Stimulated activated CD8-positive, alpha-beta memory T cell treated with anti-CD3 and anti-CD28 coated beads, Interleukin-4, amount 100 ng/mL, for 48 hours (primary cell): ENCODE measurements around the gene ARMC3.

Experiments used
- DNase-seq: peaks from one replicate; pipeline ENCODE4 v3.0.0-alpha.2; 2020

The ARMC3 gene

GRCh38 chr10:22997096-22997495, 69.2 kb downstream of the ARMC3 start:
- no peak for DNase-seq

- DNase-seq = no peak
Measured at GRCh38 chr10:22998091-22998490, 70.2 kb downstream of the ARMC3 start.

- no peak for DNase-seq
Measured at GRCh38 chr10:22999942-23000341, 72.1 kb downstream of the ARMC3 start.

- no peak for DNase-seq
Measured at GRCh38 chr10:23001901-23002516, 74.2 kb downstream of the ARMC3 start.

GRCh38 chr10:23005150-23005549, 77.3 kb downstream of the ARMC3 start:
- no peak for DNase-seq

GRCh38 chr10:23013581-23014335, 85.9 kb downstream of the ARMC3 start:
- DNase-seq = no peak

GRCh38 chr10:23015021-23015707, 87.3 kb downstream of the ARMC3 start:
- no peak for DNase-seq

GRCh38 chr10:23016636-23017035, 88.8 kb downstream of the ARMC3 start:
- no peak for DNase-seq

GRCh38 chr10:23019633-23020032, 91.8 kb downstream of the ARMC3 start:
- no peak for DNase-seq

GRCh38 chr10:23021430-23021829, 93.6 kb downstream of the ARMC3 start:
- no peak for DNase-seq

- no peak for DNase-seq
Measured at GRCh38 chr10:23024002-23024401, 96.1 kb downstream of the ARMC3 start.

GRCh38 chr10:23031318-23031717, 103.5 kb downstream of the ARMC3 start:
- no peak for DNase-seq

- no peak for DNase-seq
Measured at GRCh38 chr10:23034790-23035189, 106.9 kb downstream of the ARMC3 start.

GRCh38 chr10:23035569-23035968, 107.7 kb downstream of the ARMC3 start:
- DNase-seq = no peak

GRCh38 chr10:23037152-23037551, 109.3 kb downstream of the ARMC3 start:
- DNase-seq = no peak

GRCh38 chr10:23037561-23037960, 109.7 kb downstream of the ARMC3 start:
- DNase-seq = no peak

GRCh38 chr10:23038172-23038571, 110.3 kb downstream of the ARMC3 start:
- DNase-seq = no peak

- DNase-seq = no peak
Measured at GRCh38 chr10:23040002-23040401, 112.1 kb downstream of the ARMC3 start.

- DNase-seq = no peak
Measured at GRCh38 chr10:23046027-23046426, 118.2 kb downstream of the ARMC3 start.

- DNase-seq = no peak
Measured at GRCh38 chr10:23047201-23048050, 119.6 kb downstream of the ARMC3 start.

GRCh38 chr10:23048191-23048590, 120.3 kb downstream of the ARMC3 start:
- DNase-seq = no peak

- no peak for DNase-seq
Measured at GRCh38 chr10:23051278-23051677, 123.4 kb downstream of the ARMC3 start.

- no peak for DNase-seq
Measured at GRCh38 chr10:23051855-23052331, 124.0 kb downstream of the ARMC3 start.
